Upper lobe of right lung (tissue), 1 donor: Measurements from ENCODE around the gene CPVL. TPM values are rescaled to one million over a fixed set of nuclear protein-coding genes. Genes with fewer than 3 reads are reported as not detected.

Experiments used
- ATAC-seq: fragments of 200-7000 bp; cut with Tn5 transposase; one replicate; pipeline ENCODE4 v1.9.1; 2020; ENCODE audit warnings: mild to moderate bottlenecking, moderate library complexity
- DNase-seq: peaks from one replicate; pipeline ENCODE4 v3.0.0-alpha.2; 2020
- H3K27ac ChIP-seq: fragments of 200-600 bp; one replicate; pipeline ENCODE4 v1.8.0; 2022
- H3K27me3 ChIP-seq: fragments of 200-600 bp; one replicate; pipeline ENCODE4 v1.8.0; 2022; ENCODE audit warnings: mild to moderate bottlenecking
- H3K36me3 ChIP-seq: fragments of 200-600 bp; one replicate; pipeline ENCODE4 v1.8.0; 2022
- H3K4me1 ChIP-seq: fragments of 200-600 bp; one replicate; pipeline ENCODE4 v1.8.0; 2022
- H3K4me3 ChIP-seq: fragments of 200-600 bp; one replicate; pipeline ENCODE4 v1.8.0; 2022; ENCODE audit warnings: mild to moderate bottlenecking
- H3K9me3 ChIP-seq: fragments of 200-600 bp; one replicate; pipeline ENCODE4 v1.8.0; 2022
- intact Hi-C: fragments of 100-400 bp; cut with DNase I; formaldehyde crosslinking; loops from one replicate; pipeline ENCODE4 v1.11.0; 2022
- total RNA-seq: library from RNA; stranded (reverse); fragmentation: NEBNext Ultra II Directional; extraction: Animal tissue kit (Norgen Biotek cat#: 25700); gene quantifications from one replicate; pipeline ENCODE4 v1.2.1, GENCODE V29; 2021
- TF ChIP-seq, protein P1 (sequence below): fragments of 200-600 bp; IDR thresholded peaks from one replicate; pipeline ENCODE4 v1.8.0; 2022; ENCODE audit warnings: antibody characterized with exemption
- donor health status: DM: no; HTN: yes; CAD: no; lungs with severe emphysema.

Gene CPVL
- total RNA-seq, 1 donor from 2014 or later = 31.9 TPM

DNA sequence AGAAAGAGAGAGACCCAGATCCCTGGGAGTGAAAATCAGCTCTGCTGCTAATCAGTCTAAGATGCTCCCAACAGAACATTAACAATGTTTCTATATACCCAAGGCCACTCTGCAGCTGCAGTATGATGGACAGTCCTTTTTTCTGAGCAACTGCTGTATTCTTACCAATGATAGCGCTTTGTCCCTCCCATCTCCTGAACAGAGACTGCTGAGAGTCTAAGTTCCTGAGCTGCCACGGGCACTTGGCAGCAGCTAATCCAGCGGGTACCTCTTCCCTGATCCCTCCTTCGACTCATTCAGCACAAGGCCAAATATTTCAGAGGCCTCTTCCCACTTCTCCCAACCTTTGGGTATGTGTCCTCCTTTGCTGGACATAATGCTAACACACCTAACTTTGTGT is 7.7 kb downstream of the CPVL start:
- no peak overlapping the region for H3K27ac ChIP-seq

DNA sequence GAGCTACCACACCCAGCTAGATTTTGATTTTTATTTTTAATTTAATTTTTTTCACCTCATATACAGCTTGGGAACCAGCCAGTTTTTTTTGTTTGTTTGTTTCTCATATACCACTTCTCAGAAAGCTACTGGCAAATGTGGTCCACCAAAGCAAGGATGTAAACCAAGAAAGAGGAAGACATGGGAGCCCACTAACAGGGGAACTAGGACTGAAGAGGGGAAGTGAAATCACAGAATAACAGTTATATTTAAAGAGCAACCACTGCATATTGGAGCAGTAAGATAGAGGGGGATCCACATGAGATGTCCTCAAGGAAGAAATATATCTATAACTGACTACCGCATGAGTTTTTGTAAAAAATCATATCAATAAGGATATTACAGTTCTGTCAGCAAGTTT is 10.5 kb downstream of the CPVL start:
- peak; percentile 74 for ATAC-seq
- Histone ChIP-seq H3K9me3 (no peaks in the 10 kb centered on the region), H3K4me3 (no peak overlapping the region), H3K36me3 (no peaks in the 10 kb centered on the region), H3K4me1 (no peaks in the 10 kb centered on the region), H3K27ac (no peak overlapping the region), H3K27me3 (no peaks in the 10 kb centered on the region)
- TF ChIP-seq, protein P1, sequence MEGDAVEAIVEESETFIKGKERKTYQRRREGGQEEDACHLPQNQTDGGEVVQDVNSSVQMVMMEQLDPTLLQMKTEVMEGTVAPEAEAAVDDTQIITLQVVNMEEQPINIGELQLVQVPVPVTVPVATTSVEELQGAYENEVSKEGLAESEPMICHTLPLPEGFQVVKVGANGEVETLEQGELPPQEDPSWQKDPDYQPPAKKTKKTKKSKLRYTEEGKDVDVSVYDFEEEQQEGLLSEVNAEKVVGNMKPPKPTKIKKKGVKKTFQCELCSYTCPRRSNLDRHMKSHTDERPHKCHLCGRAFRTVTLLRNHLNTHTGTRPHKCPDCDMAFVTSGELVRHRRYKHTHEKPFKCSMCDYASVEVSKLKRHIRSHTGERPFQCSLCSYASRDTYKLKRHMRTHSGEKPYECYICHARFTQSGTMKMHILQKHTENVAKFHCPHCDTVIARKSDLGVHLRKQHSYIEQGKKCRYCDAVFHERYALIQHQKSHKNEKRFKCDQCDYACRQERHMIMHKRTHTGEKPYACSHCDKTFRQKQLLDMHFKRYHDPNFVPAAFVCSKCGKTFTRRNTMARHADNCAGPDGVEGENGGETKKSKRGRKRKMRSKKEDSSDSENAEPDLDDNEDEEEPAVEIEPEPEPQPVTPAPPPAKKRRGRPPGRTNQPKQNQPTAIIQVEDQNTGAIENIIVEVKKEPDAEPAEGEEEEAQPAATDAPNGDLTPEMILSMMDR = no peak
- no peak for DNase-seq
- intact Hi-C loops = no loop called here

More for the DNA sequence above, 7.7 kb downstream of the CPVL start:
- intact Hi-C loops = no loop called here
- Histone ChIP-seq H3K27me3 (no peaks in the 10 kb centered on the region), H3K4me3 (no peak overlapping the region), H3K9me3 (no peaks in the 10 kb centered on the region), H3K36me3 (no peaks in the 10 kb centered on the region), H3K4me1 (no peaks in the 10 kb centered on the region)
- DNase-seq = no peak
- no peak for ATAC-seq
- TF ChIP-seq, protein P1 = no peak

DNA sequence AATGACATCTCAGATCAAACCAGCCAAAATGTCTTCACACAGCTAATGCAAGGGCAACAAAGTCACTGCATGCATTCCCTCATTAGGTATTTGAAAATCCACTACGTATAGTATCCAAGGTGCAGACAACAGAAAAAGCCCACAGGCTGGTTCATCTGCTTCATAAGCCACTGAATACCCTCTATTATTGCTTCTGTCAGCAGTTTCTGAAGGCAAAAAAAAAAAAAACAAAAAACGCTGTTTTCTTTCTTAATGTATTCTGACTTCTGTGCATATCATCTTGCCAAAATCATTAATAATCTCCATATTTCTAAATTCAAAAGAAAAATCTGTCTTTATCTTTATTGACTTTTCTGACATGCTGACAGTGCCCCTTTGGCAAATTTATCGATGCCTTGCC is 13.4 kb downstream of the CPVL start:
- Histone ChIP-seq H3K4me1 (no peaks in the 10 kb centered on the region), H3K36me3 (no peaks in the 10 kb centered on the region), H3K27ac (no peak overlapping the region), H3K9me3 (no peaks in the 10 kb centered on the region), H3K27me3 (no peaks in the 10 kb centered on the region), H3K4me3 (no peak overlapping the region)
- intact Hi-C loops = no loop called here
- TF ChIP-seq, protein P1 = no peak
- ATAC-seq = no peak
- DNase-seq = no peak

DNA sequence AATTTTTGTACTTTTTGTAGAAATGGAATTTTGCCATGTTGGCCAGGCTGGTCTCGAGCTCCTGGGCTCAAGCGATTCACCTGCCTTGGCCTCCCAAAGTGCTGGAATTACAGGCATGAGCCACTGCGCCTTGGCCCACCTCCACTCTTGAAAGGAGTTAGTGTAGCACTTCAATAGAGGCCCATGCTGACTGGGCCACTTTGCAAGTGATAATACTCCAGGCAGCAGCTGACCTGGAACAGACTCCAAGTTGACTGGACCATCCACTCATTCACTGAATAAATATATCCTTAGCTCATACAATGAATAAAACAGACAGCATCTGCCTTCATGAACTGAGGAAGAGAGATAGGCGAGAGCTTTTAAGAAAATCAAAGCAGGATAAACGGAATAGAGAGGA is 14.7 kb downstream of the CPVL start:
- ATAC-seq = no peak

DNA sequence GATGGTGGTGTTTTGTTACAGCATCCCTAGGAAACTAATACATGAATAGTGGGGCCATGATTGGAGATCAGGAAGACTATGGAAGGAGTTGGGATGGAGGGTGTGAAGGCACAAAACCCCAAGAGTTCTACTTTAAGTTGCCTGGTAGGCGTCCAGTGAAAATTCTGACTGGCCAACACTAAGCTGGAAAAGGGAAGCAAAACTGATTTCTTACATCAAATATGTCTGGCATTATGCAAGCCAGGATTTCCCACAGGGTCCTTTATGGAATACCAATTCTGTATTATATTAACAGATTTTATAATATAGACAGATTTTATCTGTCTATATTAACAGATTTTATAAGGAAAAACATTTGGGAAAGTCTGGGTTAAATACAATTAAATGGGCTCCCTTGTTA is 16.2 kb downstream of the CPVL start:
- H3K9me3 ChIP-seq = no peaks in the 10 kb centered on the region
- no peaks in the 10 kb centered on the region for H3K27me3 ChIP-seq
- no peak overlapping the region for H3K27ac ChIP-seq
- H3K36me3 ChIP-seq = no peaks in the 10 kb centered on the region
- no peaks in the 10 kb centered on the region for H3K4me1 ChIP-seq
- DNase-seq (no peak), ATAC-seq (peak; percentile 30)
- TF ChIP-seq, protein P1 = no peak
- no peak overlapping the region for H3K4me3 ChIP-seq
- intact Hi-C loops = no loop called here

More for the DNA sequence above, 14.7 kb downstream of the CPVL start:
- Histone ChIP-seq H3K27me3 (no peaks in the 10 kb centered on the region), H3K9me3 (no peaks in the 10 kb centered on the region), H3K27ac (no peak overlapping the region), H3K36me3 (no peaks in the 10 kb centered on the region), H3K4me3 (no peak overlapping the region), H3K4me1 (no peaks in the 10 kb centered on the region)
- intact Hi-C loops = no loop called here
- no peak for DNase-seq
- TF ChIP-seq, protein P1 = no peak

DNA sequence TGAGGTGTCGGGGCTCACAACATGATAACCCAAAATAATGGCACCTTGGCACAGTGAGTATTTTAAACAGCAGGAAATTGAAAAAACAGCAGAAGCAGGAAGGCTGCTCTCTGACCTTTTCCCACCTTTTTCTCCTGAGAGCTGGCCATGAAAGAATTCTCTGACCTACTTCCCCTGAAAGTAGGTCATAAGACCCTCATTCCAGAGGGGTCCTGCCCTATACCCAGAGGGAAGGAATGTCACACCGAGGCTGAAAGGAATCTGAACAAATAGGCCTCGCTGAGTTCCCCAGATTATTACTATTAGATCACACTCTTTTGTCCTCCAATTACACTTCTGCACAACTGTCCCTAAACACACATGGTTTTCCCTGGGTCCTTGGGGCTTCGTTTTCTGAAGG is 18.8 kb downstream of the CPVL start:
- Histone ChIP-seq H3K4me1 (no peaks in the 10 kb centered on the region), H3K9me3 (no peaks in the 10 kb centered on the region), H3K36me3 (no peaks in the 10 kb centered on the region), H3K27ac (no peak overlapping the region), H3K4me3 (no peak overlapping the region), H3K27me3 (no peaks in the 10 kb centered on the region)
- TF ChIP-seq, protein P1 = no peak
- no peak for ATAC-seq
- DNase-seq = no peak
- intact Hi-C loops = no loop called here
